Measurements from ENCODE around the gene MAGI1. TPM values are rescaled to one million over a fixed set of nuclear protein-coding genes. Genes with fewer than 3 reads are reported as not detected.

MAGI1 gene
- total RNA-seq, 1 experiment from 2014 or later: 38.6 TPM

GRCh38 chr3:66023738-66024385 is 14.9 kb downstream of the MAGI1 start (continued):
- TF ChIP-seq REST (IDR thresholded peaks at IDR 0.05; ENCODE audit: low read depth): no peak
- no peak for TF ChIP-seq ZNF274 (IDR thresholded peaks at IDR 0.05; ENCODE audit: low read depth, low read length)
- no peak for TF ChIP-seq EGR1 (IDR thresholded peaks at IDR 0.05; ENCODE audit: low read depth)
- TF ChIP-seq EZH2 (IDR thresholded peaks at IDR 0.05): no peak
- TF ChIP-seq FOSL1 (IDR thresholded peaks at IDR 0.05; ENCODE audit: low read depth): no peak
- no peak for TF ChIP-seq JUND (IDR thresholded peaks at IDR 0.05)
- TF ChIP-seq RAD21 (IDR thresholded peaks at IDR 0.05; ENCODE audit: low read depth): no peak
- TF ChIP-seq YY1 (IDR thresholded peaks at IDR 0.05; ENCODE audit: extremely low read depth, insufficient replicate concordance, low read depth, low read length): no peak
- TF ChIP-seq TCF7L2 (IDR thresholded peaks at IDR 0.05; ENCODE audit: borderline replicate concordance, extremely low read depth, insufficient read depth, insufficient read length): no peak

DNA sequence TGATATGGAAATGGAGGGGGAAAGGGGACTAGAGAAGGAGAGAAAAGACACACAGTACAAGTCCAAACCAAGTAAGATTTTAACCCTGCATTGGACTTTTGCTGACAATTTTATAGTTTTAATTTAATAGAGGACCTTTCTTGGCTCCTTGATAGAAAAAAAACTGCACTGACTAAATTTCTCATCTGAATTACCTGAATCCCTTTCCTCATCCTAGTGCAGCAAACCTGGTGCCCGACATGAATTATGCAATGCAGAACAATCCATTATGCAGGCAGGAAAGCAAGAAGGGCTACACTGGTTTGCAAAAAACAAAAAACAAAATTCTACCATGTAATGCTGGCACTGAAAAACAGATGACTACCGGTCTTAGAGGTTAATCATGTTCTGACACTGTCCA is 15.5 kb downstream of the MAGI1 start:
- no peaks in the 10 kb centered on the region for H3K27me3 ChIP-seq (ENCODE audit: insufficient read depth, low read length)
- CTCF ChIA-PET: no interaction called here
- H2AFZ ChIP-seq (ENCODE audit: low read depth, low read length, poor library complexity, severe bottlenecking): no peak overlapping the region
- no peak overlapping the region for H3K4me3 ChIP-seq (replicated peaks in 1 of 2; ENCODE audit: low read depth in 1 of 2, low read length in 2 of 2)
- TF ChIP-seq SIN3A (IDR thresholded peaks at IDR 0.05; ENCODE audit: low read depth) (no peak), POLR2AphosphoS5 (IDR thresholded peaks at IDR 0.05; ENCODE audit: low read depth, low read length) (no peak), SP1 (IDR thresholded peaks at IDR 0.05; ENCODE audit: low read depth) (no peak), MAX (IDR thresholded peaks at IDR 0.05) (no peak), ELF1 (IDR thresholded peaks at IDR 0.05; ENCODE audit: borderline replicate concordance, low read depth) (no peak), POLR2A (IDR thresholded peaks at IDR 0.05; ENCODE audit: borderline replicate concordance, extremely low read depth, insufficient read depth, insufficient read length) (no peak)
- peaks cover 73% of the 10 kb centered on the region for H3K79me2 ChIP-seq (ENCODE audit: insufficient read depth, low read length)
- ATAC-seq: no peak
- H3K9me3 ChIP-seq (ENCODE audit: control insufficient read depth in 1 of 2, insufficient read depth in 1 of 2, low read depth in 1 of 2, low read length in 2 of 2): no peaks in the 10 kb centered on the region
- RAD21 ChIA-PET (ENCODE audit: low non-redundant PET in 1 of 2, low total read pairs in 2 of 2, uncharacterized antibody in 2 of 2, unreplicated experiment in 2 of 2): no interaction called here
- no peak for DNase-seq (ENCODE audit: low read depth, low spot score)
- POLR2A ChIA-PET: interaction anchor here (1.5 kb wide), 1 partner anchor 14 kb away, joined by 5 read pairs; no protein-coding TSS in a partner anchor
- H3K27ac ChIP-seq (ENCODE audit: low read depth, low read length): no peak overlapping the region
- H4K20me1 ChIP-seq (ENCODE audit: insufficient read depth): no peaks in the 10 kb centered on the region
- H3K4me2 ChIP-seq (ENCODE audit: low read length): no peak overlapping the region
- H3K9ac ChIP-seq (ENCODE audit: low read length): no peak overlapping the region
- H3K9me2 ChIP-seq (ENCODE audit: insufficient read depth): no peaks in the 10 kb centered on the region
- intact Hi-C loops (cut with micrococcal nuclease): no loop called here
- no peaks in the 10 kb centered on the region for H3K36me3 ChIP-seq (ENCODE audit: control insufficient read depth in 1 of 2, insufficient read depth in 2 of 2, low read length in 2 of 2)
- BruUV-seq (replicated peaks): no TSS peak
- peaks cover 22 to 36% of the 10 kb centered on the region in 2 experiments for H3K4me1 ChIP-seq (ENCODE audit: control insufficient read depth in 1 of 2, insufficient read depth in 2 of 2, low read length in 2 of 2)
